NCI-H524 treated with DMSO at 0.1 percent for 48 hours (cell line): ENCODE results near the gene ZNRF3.

ENCODE experiments used
- DNase-seq: peaks from one replicate; lab custom pipeline; 2025; lab: John Stamatoyannopoulos, UW

Gene ZNRF3

DNA sequence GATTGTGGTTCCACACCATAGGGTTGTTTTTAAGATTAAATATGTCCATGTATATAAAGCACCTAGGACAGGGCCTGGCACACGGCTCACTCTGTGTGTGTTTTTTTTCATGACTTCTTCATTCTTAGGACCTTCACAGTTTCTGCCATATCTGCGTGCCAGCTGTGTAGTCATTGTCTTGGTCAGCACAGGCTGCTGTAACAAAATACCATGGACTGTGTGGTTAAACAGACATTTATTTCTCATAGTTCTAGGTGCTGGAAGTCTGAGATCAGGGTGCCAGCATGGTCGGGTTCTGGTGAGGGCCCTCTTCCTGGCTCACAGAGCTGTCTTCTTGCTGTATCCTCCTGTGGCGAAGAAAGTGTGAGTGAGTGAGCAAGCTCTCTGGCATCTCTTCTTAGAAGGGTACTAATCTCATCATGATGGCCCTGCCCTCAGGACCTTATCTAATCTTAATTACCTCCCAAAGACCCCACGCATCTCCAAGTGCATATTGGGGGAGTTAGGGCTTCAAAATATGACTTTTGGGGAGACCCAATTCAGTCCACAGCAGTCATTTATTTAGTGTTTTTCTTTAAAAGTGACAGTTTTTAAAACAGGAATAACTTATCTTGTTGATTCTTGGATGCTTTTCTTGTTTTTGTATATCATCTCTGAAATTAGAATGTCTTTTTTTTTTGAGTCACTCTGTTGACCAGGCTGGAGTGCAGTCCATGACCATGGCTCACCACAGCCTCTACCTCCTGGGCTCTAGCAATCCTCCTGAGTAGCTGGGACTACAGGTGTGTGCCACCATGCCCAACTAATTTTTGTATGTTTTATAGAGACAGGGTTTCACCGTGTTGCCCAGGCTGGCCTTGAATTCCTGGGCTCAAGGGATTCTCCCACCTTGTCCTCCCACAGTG, 70.9 kb downstream of the ZNRF3 start:
- DNase-seq, result no peak

DNA sequence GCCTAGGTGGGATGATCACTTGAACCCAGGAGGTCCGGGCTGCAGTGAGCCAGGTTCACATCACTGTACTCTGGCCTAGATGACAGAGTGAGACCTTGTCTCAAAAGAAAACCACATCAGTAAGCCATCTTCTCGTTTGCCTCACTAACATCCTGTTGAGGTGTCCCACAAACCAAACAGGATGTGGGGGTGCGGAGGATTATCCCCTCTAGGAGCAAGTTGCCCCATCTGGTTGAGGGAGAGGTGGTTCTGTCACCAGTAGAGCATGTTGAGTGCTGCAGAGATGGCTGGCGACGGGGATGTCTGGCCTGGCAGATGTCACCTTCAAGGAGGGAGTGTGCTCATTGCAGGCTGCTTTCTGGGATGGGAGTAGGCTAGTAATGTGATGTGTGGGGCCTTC, 72.4 kb downstream of the ZNRF3 start:
- peak; percentile 66 for DNase-seq

DNA sequence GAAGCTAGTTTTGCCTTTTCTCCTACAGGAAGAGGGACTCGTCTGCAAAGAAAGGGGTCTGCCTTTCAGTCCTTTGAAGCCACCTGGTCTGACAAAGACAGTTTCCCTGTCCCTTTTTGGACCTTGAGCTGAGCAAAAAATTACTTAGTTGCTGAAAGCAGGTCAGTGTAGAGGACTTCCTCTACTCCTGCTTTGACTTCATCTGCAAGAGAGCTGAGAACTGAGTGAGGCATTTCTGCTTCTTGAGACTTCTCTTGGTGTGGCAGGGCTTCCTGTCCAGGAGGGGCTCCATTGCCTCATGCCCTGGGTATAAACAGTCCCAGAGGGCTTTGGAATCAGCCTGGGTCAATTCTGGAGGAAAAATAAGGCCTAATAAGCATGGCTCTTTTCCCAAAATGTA, 73.1 kb downstream of the ZNRF3 start:
- no peak for DNase-seq

DNA sequence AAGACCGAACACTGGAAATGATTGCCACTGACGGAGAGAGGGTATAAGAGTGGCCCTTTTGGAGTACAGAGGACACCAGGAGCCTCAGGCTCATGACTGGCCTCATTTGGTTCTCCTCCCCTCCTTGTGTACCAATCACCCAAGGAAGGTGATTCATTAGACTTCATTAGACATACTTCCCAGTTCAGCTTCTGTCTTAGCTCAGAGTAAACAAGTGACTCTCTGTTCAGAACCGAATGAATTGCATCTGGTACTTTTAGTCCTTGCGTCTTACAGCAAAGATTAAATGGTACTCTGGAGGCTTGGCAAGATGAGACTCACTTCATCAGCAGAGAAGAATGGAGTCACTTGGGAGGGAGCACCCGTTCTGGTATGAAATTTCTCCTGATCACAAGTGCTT, 75.2 kb downstream of the ZNRF3 start:
- no peak for DNase-seq

DNA sequence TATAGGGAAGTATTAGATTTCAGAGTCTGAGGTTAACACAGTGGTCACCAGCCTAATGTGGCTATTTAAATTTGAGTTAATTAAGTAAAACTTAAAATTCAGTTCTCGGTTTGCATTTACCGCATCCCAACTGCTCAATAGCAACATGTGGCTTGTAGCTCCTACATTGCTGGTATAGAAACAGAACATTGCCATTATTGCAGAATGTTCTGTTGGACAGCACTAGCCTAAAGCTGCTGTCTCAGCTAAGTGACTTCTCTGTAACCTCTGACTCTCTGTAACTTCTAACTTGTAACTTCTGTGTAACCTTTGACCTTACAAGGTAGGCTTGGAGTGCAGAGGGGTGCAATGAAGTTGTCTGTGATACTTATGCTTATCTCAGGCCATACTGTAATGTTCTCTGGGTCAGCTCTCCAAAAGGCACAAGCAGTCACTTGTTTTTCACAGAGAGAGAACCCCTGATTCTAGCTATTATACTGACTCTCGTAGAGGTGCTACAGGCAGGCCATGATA, 78.7 kb downstream of the ZNRF3 start:
- DNase-seq, result no peak

DNA sequence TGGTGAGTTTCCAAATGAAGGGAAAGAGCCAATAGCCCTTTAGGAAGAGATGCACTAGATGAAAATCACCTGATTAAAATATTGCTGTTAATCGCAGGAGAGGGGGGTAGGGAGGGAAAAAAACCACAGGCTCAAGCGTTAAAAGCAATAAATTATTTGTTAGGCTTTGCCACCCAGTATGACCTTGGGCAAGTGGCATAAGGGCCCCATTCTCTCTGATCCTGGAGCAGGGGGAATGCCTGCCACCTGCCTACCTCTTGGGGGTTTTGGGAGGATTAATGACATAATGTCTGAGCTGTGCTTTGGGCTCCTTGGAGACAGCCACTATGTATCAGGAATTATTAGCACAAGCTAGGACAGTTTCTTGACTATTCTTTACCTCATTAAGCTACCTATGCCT, 80.0 kb downstream of the ZNRF3 start:
- DNase-seq, result peak; percentile 81

DNA sequence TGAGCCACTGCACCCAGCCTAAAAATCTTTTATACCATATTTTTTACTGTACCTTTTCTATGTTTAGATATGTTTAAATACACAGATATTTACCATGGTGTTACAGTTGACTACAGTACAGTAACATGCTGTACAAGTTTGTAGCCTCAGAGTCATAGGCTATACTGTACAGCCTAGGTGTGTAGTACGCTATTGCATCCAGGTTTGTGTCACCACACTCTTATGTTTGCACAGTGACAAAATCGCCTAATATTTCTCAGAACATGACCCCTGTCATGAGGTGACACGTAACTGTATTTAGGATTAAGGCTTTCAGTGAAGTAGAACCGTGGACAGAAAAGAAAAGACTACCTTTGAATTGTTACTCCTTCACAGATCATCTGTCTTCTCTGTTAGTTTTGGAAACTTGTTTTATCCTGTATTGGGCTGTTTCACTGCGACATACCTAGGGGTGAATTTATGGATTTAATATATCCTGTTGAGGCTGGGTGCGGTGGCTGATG, 83.8 kb downstream of the ZNRF3 start:
- no peak for DNase-seq

DNA sequence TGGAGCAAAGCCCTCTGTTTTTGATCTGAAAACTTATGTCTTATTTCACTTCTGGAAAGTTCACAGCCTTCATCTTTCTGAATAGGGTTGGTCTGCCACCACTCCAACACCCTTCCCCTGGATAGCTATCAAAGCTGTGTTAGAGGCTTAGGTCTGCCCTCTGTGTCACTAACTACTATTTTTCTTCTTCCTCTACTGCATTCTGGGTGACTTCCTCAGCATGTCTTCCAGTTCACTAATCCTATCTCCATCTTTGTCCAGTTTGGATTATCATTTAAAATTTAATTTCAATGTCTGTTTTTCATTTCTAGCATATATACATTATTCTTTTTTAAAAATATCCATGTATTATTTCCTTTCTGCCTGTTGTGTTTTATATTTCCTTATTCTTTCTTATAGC, 84.6 kb downstream of the ZNRF3 start:
- no peak for DNase-seq

DNA sequence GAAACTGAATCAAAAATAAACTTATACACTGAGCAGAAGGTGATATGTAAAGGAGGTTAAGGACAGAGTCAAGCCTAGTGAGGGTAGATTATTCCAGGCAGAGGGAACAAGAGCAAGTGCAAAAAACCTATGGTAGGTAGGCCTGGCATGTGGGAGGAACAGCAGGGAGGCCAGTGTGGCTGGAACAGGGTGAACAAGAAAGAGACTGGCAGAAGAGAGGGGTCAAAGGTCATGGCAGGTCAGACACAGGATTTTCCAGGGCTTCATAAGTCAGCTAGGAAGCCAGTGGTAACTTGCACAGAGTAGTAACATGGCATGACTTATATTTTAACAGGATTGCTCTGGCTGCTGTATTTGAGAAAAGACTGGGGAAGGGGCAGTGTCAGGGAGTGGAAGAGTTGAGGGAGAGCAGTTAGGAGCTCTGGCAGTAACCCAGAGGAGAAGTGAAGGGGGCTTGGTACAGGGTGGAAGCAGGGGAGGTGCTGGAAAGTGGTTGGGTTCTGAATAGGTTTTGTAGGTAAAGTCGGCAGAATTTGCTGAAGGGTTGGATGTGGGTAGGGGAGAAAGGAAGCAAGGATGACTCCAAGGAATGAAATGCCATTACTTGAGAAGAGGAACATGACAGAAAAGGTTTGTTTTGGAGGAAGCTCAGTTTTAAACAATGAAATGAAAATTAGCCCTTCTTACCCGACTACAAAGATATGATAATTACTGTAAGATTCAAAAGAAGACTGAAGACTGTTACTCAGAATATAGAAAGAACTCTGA, 86.2 kb downstream of the ZNRF3 start:
- no peak for DNase-seq

DNA sequence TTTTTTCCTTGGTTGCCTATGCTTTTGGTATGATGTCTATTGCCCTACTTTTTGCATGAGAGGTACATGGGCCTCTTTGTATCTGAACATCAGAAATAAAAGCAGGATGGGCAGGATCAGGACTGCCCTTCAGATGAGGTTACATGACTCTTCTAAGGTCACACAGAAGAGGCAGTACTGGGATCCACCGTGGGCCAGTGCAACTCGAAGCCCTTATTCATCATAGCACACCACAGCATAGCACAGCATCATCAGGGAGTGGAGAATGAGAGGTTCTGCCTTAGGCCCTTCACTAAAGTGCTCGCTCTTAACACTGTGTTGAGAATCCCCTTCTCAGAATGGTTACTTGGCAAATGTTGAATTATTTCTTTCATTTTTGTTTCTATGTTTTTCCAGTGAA, 90.0 kb downstream of the ZNRF3 start:
- DNase-seq, result no peak

DNA sequence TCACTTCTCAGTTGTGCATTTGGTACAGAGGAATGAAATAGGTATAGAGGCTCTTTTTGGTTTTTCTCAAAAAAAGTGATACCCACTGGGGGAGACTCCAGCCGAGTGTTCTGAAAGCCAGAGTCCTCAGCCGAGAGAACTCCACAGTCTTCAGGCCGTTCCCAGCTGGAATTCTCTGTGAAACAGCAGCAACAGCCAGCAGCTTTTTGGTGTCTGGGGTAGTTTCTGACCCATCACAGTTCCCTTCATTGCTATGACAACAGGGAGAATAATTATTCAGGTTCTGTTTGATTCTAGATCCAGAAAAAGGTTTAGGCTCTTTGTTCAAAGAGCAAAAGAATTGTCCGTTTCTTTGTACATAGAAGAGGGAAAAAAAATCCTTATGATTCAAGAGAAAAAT, 93.7 kb downstream of the ZNRF3 start:
- no peak for DNase-seq

DNA sequence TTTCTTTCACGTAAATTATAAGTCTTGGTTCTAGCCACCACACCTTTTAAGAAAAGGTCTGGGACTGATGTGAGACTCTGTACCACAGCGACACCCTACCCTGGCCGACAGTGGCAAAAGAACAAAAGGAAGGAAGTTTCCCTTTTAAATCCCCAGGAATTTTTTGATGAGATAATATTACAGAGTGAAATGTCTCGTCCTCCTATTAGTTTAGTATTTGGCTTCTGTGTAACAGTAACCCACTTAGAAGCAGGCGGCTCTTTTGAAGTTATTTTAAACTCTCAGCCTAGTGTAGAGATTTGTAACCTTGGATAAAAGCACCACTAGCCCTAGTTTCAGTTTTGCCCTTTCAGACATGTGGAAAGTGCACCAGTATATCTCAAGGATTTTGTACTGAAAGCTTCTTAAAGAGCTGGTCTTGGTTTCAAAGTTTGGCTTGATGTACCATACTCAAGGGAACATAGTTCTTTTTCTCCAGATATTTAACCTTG, 94.2 kb downstream of the ZNRF3 start:
- DNase-seq, result no peak

DNA sequence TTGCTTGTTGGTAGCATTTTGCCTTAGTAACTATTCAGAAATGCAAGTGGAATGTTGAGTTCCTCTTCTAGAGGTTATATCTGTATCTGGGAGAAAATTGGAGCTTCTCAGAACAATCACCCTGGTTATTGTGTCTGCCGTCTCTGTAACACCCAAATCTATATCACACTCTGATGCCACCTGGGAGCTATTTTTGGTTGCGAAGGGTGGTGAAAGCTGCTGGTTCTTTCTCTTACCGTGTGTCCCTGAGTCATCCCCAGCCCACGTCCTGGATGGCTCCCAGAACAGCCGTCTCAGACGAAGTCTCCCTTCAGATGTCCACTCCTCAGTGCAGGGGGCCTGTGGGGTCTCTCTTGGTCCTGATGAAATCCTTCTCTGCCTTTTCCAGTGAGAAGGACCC, 94.8 kb downstream of the ZNRF3 start:
- no peak for DNase-seq

DNA sequence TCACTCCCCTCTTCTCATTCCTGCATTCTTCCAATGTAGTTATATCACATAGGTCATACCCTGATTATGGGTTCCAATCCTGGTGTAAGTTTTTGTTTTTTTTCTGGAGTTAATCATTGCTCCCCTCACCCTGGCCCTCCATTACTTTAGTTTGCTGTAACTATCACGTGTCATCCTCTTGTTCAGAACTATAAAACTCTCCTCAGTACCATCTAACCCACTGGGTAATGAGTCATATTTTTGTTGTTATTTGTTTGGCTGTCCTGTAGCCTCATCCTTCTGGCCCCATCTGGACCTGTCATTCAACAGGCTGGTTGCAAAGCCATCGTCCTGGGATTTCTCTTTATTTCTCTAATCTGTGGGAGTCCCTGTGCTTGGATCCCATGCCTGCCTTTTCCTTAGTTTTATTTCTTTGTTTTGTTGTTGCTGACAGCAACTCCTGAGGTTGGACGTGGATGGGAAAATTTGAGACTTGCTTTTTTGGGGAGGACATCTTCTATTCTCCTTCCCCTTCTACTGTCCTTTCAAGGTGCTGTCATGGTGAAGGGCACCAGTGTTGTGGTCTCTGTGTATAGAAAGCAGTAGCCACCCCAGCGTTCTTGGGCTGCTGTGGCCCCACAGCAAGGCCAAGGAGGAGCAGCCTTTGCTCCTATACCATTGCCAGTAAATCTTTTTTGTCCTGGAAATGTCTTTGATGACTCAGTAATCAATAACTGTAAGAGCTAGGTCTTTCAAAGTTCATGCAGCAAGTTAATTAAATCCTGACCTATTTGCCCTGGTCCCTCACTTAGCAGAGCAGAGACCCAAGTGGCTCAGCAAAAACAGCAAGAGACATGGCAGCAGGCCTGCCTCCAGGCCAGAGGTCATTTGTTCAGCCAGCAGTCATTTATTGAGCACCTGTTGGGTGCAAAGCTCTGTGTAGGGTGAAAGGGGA, 95.8 kb downstream of the ZNRF3 start:
- DNase-seq, result no peak

DNA sequence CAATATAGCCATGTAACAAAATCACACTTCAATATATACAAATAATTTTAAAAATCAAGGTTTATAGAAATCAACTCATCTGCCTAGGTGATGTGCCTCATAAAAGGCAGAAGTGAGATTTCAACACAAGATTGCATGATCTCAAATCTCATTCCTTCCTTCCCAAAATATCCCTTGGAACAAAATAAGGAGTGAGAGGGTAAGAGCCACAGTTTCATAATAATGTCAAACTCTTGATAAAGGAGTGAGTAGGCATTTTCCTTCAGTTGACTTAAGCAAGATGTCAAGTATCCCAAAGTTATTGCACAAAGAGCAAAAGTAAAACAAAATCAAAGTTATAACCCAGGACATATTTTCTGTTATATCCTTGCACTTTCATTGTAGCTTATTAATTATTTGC, 97.0 kb downstream of the ZNRF3 start:
- DNase-seq, result no peak

DNA sequence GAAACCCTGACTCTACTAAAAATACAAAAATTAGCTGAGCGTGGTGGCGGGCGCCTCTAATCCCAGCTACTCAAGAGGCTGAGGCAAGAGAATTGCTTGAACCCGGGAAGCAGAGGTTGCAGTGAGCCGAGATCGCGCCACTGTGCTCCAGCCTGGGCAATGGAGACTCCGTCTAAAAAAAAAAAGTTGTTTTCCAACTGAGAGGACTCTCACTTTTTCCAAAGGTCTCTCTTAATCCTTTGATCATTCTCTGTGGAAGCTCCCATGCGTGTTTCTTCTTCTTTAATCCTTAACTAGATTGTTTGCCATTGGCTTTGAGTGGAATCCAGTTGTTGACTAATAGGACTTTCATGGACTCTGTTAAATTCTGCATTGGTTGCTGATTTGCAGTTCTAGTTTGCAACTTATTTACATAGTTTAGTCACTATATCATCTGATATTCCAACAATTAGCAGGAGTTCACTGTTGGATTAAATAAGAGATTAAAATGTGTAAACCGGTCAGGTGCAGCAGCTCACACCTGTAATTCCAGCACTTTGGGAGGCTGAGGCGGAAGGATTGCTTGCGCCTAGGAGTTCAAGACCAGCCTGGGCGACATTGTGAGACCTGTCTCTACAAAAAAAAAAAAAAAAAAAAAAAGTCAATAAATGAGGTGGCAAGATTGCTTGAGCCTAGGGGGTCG, 98.6 kb downstream of the ZNRF3 start:
- DNase-seq, result no peak

DNA sequence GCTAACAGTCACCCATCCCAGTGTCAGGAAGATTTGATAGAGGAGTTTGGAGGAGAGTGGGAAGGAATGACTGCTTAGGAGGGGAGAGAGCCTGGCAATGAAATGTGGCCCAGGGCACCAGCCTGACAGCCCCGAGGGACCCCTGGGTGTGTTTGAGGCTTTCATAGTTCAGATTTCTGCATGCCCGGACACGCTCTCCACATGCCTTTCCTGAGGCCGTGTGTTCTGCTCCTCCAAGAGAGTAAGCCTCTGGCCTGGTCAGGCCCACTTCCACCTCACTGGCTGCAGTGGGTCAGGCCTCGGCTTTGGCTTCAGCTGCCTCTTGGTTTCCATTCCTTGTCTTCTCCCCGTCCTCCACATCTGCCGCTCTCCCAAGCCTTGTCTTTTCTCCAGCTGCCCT, 99.8 kb downstream of the ZNRF3 start:
- no peak for DNase-seq

DNA sequence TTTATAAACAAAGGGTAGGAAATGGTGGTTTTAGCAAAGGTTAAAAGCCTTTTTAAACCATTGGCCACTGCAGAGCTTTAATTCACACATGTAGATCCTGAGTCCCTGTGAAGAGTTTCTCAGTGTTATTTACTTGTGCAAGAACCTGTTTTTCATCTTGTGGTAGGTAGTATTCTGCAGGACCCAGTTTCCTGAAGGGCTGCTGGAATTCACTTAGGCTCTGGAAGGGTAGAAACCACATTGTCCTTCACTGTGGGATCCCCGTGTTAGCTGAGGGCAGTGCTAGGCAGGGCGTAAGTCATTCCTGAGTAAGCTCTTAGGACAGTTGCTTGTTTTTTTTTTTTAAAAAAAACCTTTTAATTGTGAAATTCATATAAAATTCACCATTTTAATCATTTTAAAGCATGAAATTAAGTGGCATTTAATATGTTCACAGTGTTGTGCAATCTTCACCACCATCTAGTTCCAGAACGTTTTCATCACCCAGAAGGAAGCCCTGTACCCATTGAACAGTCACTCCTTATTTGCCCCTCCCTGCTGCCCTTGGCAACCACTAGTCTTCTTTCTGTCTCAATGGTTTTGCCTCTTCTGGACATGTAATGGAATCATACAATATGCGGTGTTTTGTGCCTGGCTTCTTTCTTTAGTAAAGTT, 100.5 kb downstream of the ZNRF3 start:
- no peak for DNase-seq

DNA sequence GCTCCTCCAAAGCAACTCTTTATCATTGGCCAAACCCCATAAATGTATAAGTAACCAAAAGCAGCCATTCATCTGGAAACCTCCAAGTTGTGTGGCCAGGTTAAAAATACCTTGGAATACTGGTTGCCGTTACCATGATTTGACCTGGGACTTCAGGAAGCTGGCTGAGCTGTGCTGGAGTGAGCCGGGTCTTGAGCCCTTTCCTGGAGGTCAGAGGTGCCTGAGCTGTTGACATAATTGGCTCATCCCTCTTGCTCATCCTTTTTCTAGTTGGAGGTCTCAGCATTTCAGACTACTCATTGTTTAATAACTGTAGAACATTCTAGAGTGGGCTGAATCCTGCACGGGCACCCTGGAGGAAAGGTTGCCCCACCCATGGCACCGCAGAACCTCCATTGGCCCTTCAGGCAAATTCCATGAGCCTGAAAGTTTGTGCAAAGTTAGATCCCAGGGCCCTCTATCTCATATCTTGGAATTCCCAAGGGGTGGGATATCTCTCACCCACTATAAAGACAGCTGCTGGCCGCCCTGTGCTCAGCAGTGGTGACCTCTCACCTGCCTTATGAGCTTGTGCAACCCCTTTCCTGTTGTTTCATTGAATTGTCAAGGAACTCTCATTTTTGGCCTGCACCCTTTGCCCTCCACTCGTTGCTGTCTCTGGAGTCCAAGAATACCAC, 101.2 kb downstream of the ZNRF3 start:
- DNase-seq, result no peak
